ENCODE data around the gene AFF3.

AFF3 gene

GRCh38 chr2:99569386-99569785 lies 573.0 kb downstream of the AFF3 start:
- DNase-seq (ENCODE audit: low read depth), result no peak
- H3K4me3 ChIP-seq (ENCODE audit: low read length), result no peak overlapping the region
- TF ChIP-seq CTCF (IDR thresholded peaks at IDR 0.05; ENCODE audit: insufficient read depth, low read depth, low read length, missing control alignments), result no peak

- H3K4me3 ChIP-seq (ENCODE audit: low read length), result no peak overlapping the region
- TF ChIP-seq CTCF (IDR thresholded peaks at IDR 0.05; ENCODE audit: insufficient read depth, low read depth, low read length, missing control alignments), result no peak
- DNase-seq (ENCODE audit: low read depth), result no peak
Measured at GRCh38 chr2:99565227-99565626, 577.2 kb downstream of the AFF3 start.

- DNase-seq (ENCODE audit: low read depth), result no peak
- TF ChIP-seq CTCF (IDR thresholded peaks at IDR 0.05; ENCODE audit: insufficient read depth, low read depth, low read length, missing control alignments), result no peak
- H3K4me3 ChIP-seq (ENCODE audit: low read length), result no peak overlapping the region
Measured at GRCh38 chr2:99562516-99562915, 579.9 kb downstream of the AFF3 start.

- no peak overlapping the region for H3K4me3 ChIP-seq (ENCODE audit: low read length)
- DNase-seq (ENCODE audit: low read depth), result no peak
- no peak for TF ChIP-seq CTCF (IDR thresholded peaks at IDR 0.05; ENCODE audit: insufficient read depth, low read depth, low read length, missing control alignments)
Measured at GRCh38 chr2:99561804-99562203, 580.6 kb downstream of the AFF3 start.

- peak; percentile 92 for TF ChIP-seq CTCF (IDR thresholded peaks at IDR 0.05; ENCODE audit: insufficient read depth, low read depth, low read length, missing control alignments)
- DNase-seq (ENCODE audit: low read depth), result peak; percentile 76
- no peak overlapping the region for H3K4me3 ChIP-seq (ENCODE audit: low read length)
Measured at GRCh38 chr2:99559075-99559662, 583.2 kb downstream of the AFF3 start.

GRCh38 chr2:99555404-99555803 lies 587.0 kb downstream of the AFF3 start:
- DNase-seq (ENCODE audit: low read depth), result peak; percentile 61

More at GRCh38 chr2:99555404-99555803, 587.0 kb downstream of the AFF3 start:
- no peak for TF ChIP-seq CTCF (IDR thresholded peaks at IDR 0.05; ENCODE audit: insufficient read depth, low read depth, low read length, missing control alignments)
- no peak overlapping the region for H3K4me3 ChIP-seq (ENCODE audit: low read length)
